Measurements from ENCODE around the gene TMEM184C. TPM values are rescaled to one million over a fixed set of nuclear protein-coding genes. Genes with fewer than 3 reads are reported as not detected.
A peak's percentile ranks its signal among the peaks of the same experiment; 100 is the strongest.

Gene TMEM184C
- total and polyA plus RNA-seq, 10 donors = 2.9 to 26.3 (median 22.4) TPM

DNA sequence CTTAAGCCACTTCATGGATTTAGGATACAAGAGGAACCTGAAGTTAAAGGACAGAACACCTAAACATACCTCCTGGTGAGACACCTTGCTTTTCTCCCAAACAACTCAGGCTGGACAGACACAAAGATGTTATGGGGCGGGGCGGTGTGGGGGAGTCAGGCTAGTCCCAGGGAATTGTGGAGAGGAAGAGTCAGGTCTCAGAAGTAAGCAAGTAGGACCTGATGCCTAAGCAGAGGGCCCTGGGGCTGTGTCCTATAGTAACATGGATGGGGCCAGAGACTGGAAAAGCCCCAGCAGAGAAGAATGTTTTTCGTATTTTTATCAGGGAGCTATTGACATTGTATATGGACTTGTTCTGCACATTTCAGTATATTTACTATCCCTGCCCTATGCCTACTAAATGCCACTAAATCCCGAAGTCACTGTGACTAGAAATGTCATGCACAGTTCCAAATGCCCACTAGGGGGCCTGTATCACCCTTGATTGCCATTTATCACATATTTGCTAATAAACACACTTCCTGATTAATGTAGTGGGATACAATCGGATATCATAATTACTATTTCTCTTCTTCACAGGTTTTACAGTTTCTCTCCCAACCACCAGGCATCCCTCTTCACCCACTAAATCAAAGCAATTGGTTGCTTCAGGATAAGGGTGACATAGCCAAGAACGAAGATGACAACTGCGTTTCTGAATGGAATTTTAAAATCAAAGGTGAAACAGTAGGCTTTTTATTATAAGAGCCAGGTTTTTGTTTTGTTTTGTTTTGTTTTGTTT lies 90.9 kb downstream of the TMEM184C start:
- peaks cover 0 to 8% (median 1%) of the 10 kb centered on the region in 6 donors for H3K4me1 ChIP-seq
- no peaks in the 10 kb centered on the region for H3K9me3 ChIP-seq
- intact Hi-C loops (cut with DNase I; ENCODE audit: low total_unique reads) = loop anchor here (2.0 kb wide), 1 partner anchor 159 kb away; no protein-coding TSS in a partner anchor
- no peak overlapping the region for H3K27ac ChIP-seq
- H3K27me3 ChIP-seq (replicated peaks in 1 of 7) = no peaks in the 10 kb centered on the region
- H3K4me3 ChIP-seq = no peak overlapping the region
- no peak for TF ChIP-seq POLR2A (IDR thresholded peaks at IDR 0.05)
- TF ChIP-seq, protein P1, sequence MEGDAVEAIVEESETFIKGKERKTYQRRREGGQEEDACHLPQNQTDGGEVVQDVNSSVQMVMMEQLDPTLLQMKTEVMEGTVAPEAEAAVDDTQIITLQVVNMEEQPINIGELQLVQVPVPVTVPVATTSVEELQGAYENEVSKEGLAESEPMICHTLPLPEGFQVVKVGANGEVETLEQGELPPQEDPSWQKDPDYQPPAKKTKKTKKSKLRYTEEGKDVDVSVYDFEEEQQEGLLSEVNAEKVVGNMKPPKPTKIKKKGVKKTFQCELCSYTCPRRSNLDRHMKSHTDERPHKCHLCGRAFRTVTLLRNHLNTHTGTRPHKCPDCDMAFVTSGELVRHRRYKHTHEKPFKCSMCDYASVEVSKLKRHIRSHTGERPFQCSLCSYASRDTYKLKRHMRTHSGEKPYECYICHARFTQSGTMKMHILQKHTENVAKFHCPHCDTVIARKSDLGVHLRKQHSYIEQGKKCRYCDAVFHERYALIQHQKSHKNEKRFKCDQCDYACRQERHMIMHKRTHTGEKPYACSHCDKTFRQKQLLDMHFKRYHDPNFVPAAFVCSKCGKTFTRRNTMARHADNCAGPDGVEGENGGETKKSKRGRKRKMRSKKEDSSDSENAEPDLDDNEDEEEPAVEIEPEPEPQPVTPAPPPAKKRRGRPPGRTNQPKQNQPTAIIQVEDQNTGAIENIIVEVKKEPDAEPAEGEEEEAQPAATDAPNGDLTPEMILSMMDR (IDR thresholded peaks at IDR 0.05 in 8 of 11, conservative IDR thresholded peaks at IDR 0.05 in 3 of 11) = peak in 10 of 11 experiments; percentile 61 to 86 (median 78)
- no peak for DNase-seq
- H3K36me3 ChIP-seq = no peaks in the 10 kb centered on the region
- WGBS, 5 donors = 45 to 49% (median 48%) methylated on average over 7 of the region's 7 CpGs

DNA sequence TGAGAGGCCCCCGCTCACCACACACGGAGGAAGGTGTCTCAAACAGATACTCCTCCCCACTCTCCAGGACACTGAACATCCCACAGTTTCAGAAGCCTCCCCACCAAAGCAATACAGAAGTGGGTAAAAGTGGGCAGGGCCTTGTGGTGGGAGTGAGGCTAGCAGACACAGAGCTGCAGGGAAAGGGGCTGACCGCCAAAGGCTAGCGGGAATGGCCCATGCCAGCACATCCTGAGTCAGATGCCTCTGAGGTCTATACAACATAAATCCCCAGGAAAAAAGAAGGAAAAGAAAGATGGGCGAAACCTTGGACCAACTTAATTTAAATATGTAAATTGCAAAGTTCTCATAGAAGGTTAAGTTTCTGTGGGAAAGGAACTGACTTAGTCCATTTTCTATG lies 92.8 kb downstream of the TMEM184C start:
- Histone ChIP-seq H3K4me1 (peaks cover 0 to 8% (median 1%) of the 10 kb centered on the region in 6 donors), H3K9me3 (no peaks in the 10 kb centered on the region), H3K27me3 (replicated peaks in 1 of 7) (no peaks in the 10 kb centered on the region), H3K36me3 (no peaks in the 10 kb centered on the region), H3K4me3 (no peak overlapping the region), H3K27ac (no peak overlapping the region)
- no peak for DNase-seq
- TF ChIP-seq POLR2A (IDR thresholded peaks at IDR 0.05) (no peak), POLR2AphosphoS5 (IDR thresholded peaks at IDR 0.05) (no peak)
- TF ChIP-seq, protein P1 (IDR thresholded peaks at IDR 0.05 in 8 of 11, conservative IDR thresholded peaks at IDR 0.05 in 3 of 11) = no peak
- intact Hi-C loops (cut with DNase I; ENCODE audit: low total_unique reads) = loop anchor here (2.0 kb wide), 1 partner anchor 157 kb away; no protein-coding TSS in a partner anchor
- WGBS, 5 donors = 86 to 95% (median 92%) methylated on average over 5 of the region's 5 CpGs

- intact Hi-C loops (cut with DNase I; ENCODE audit: low total_unique reads) = no loop called here
- WGBS, 5 donors = 90 to 99% (median 94%) methylated on average over 8 of the region's 8 CpGs
- no peaks in the 10 kb centered on the region for H3K36me3 ChIP-seq
- no peak overlapping the region for H3K27ac ChIP-seq
- no peaks in the 10 kb centered on the region for H3K9me3 ChIP-seq
- DNase-seq = no peak
- TF ChIP-seq, protein P1 (IDR thresholded peaks at IDR 0.05 in 8 of 11, conservative IDR thresholded peaks at IDR 0.05 in 3 of 11) = no peak
- TF ChIP-seq POLR2AphosphoS5 (IDR thresholded peaks at IDR 0.05) (no peak), POLR2A (IDR thresholded peaks at IDR 0.05) (no peak)
- H3K4me1 ChIP-seq = no peaks in the 10 kb centered on the region
- no peaks in the 10 kb centered on the region for H3K27me3 ChIP-seq (replicated peaks in 1 of 7)
- no peak overlapping the region for H3K4me3 ChIP-seq
Observed at GRCh38 chr4:147714575-147715401, 97.6 kb downstream of the TMEM184C start.

GRCh38 chr4:147717878-147718277 lies 100.7 kb downstream of the TMEM184C start:
- TF ChIP-seq POLR2AphosphoS5 (IDR thresholded peaks at IDR 0.05) = no peak
- TF ChIP-seq, protein P1 (IDR thresholded peaks at IDR 0.05 in 8 of 11, conservative IDR thresholded peaks at IDR 0.05 in 3 of 11) = no peak
- Histone ChIP-seq H3K36me3 (no peaks in the 10 kb centered on the region), H3K4me1 (no peaks in the 10 kb centered on the region), H3K4me3 (no peak overlapping the region), H3K27me3 (replicated peaks in 1 of 7) (no peaks in the 10 kb centered on the region), H3K27ac (no peak overlapping the region), H3K9me3 (no peaks in the 10 kb centered on the region)
- intact Hi-C loops (cut with DNase I; ENCODE audit: low total_unique reads) = no loop called here
- DNase-seq = no peak
- 50 to 79% (median 55%) methylated on average over 1 of the region's 1 CpG for WGBS, 5 donors
